ENCODE results near the gene SLC51A.
"Not testable (repeated sequence)": the region's sequence is repeated elsewhere in the genome, so short reads cannot be mapped to it uniquely, and the experiment has no call there.

The SLC51A gene

GRCh38 chr3:196232882-196233251, 16.5 kb downstream of the SLC51A start:
- intact Hi-C loops (cut with DNase I): no loop called here
- DNase-seq: no peak

- intact Hi-C loops (cut with DNase I): no loop called here
- peak in 1 of 10 donors; percentile 57 for DNase-seq
Measured at GRCh38 chr3:196235452-196236122, 19.3 kb downstream of the SLC51A start.

GRCh38 chr3:196236223-196236622, 19.9 kb downstream of the SLC51A start:
- intact Hi-C loops (cut with DNase I): no loop called here
- DNase-seq: no peak

- DNase-seq: peak in 1 of 10 donors; percentile 24
- intact Hi-C loops (cut with DNase I): no loop called here
Measured at GRCh38 chr3:196237203-196237602, 20.9 kb downstream of the SLC51A start.

GRCh38 chr3:196238612-196239560, 22.6 kb downstream of the SLC51A start:
- intact Hi-C loops (cut with DNase I): no loop called here
- no peak for DNase-seq

GRCh38 chr3:196240424-196240823, 24.1 kb downstream of the SLC51A start:
- no peak for DNase-seq
- intact Hi-C loops (cut with DNase I): no loop called here

- intact Hi-C loops (cut with DNase I): no loop called here
- no peak for DNase-seq
Measured at GRCh38 chr3:196241704-196242103, 25.4 kb downstream of the SLC51A start.

- intact Hi-C loops (cut with DNase I): not testable (repeated sequence)
Measured at GRCh38 chr3:196244166-196244565, 27.8 kb downstream of the SLC51A start.

GRCh38 chr3:196246612-196247308, 30.4 kb downstream of the SLC51A start:
- no peak for DNase-seq
- intact Hi-C loops (cut with DNase I): no loop called here

More at GRCh38 chr3:196244166-196244565, 27.8 kb downstream of the SLC51A start:
- DNase-seq: peak in 1 of 10 donors; percentile 83

GRCh38 chr3:196251918-196252317, 35.6 kb downstream of the SLC51A start:
- DNase-seq: peak in 1 of 10 donors; percentile 57
- intact Hi-C loops (cut with DNase I): loop anchor here (10.0 kb wide), 1 partner anchor 253 kb away; the partner anchor contains the start of gene RNF168

GRCh38 chr3:196254376-196255283, 38.3 kb downstream of the SLC51A start:
- no peak for DNase-seq
- intact Hi-C loops (cut with DNase I): loop anchor here (10.0 kb wide), 1 partner anchor 250 kb away; the partner anchor contains the start of gene RNF168

GRCh38 chr3:196255776-196256175, 39.4 kb downstream of the SLC51A start:
- intact Hi-C loops (cut with DNase I): loop anchor here (10.0 kb wide), 1 partner anchor 249 kb away; the partner anchor contains the start of gene RNF168
- DNase-seq: no peak

GRCh38 chr3:196260784-196261183, 44.5 kb downstream of the SLC51A start:
- intact Hi-C loops (cut with DNase I): no loop called here
- no peak for DNase-seq

- no peak for DNase-seq
- intact Hi-C loops (cut with DNase I): no loop called here
Measured at GRCh38 chr3:196263819-196264218, 47.5 kb downstream of the SLC51A start.

- intact Hi-C loops (cut with DNase I): no loop called here
- DNase-seq: no peak
Measured at GRCh38 chr3:196268284-196269163, 52.2 kb downstream of the SLC51A start.

GRCh38 chr3:196270499-196270898, 54.2 kb downstream of the SLC51A start:
- intact Hi-C loops (cut with DNase I): no loop called here
- DNase-seq: no peak

- DNase-seq: no peak
- intact Hi-C loops (cut with DNase I): no loop called here
Measured at GRCh38 chr3:196272826-196273225, 56.5 kb downstream of the SLC51A start.

GRCh38 chr3:196273655-196274054, 57.3 kb downstream of the SLC51A start:
- intact Hi-C loops (cut with DNase I): no loop called here
- no peak for DNase-seq

- DNase-seq: no peak
- intact Hi-C loops (cut with DNase I): no loop called here
Measured at GRCh38 chr3:196274585-196274984, 58.3 kb downstream of the SLC51A start.

All from posterior cingulate gyrus (tissue), 11 donors.